ENCODE measurements around the gene GFI1B.

Gene GFI1B

DNA sequence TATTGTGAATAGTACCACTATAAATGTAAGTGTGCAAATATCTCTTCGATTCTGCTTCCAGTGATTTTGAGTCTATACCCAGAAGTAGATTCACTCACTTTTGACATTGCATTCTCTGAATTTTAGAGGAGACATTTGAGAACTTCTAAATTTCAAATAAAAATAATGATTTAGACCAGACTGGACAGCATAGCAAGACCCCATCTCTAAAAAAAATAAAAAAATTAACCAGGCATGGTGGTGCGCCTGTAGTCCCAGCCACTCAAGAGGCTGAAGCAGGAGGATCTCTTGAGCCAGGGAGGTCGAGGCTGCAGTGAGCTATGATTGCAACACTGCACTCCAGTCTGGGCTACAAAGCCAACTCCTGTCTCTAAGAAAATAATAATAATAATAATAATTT is 1.9 kb upstream of the GFI1B start:
- H3K36me3 ChIP-seq (ENCODE audit: control insufficient read depth, insufficient read depth, low read length), result no peaks in the 10 kb centered on the region
- no peak overlapping the region for H3K4me2 ChIP-seq (ENCODE audit: low read length)
- H2AFZ ChIP-seq, result no peak overlapping the region
- no peaks in the 10 kb centered on the region for H3K9me3 ChIP-seq (ENCODE audit: control insufficient read depth, low read length)
- H3K4me3 ChIP-seq (ENCODE audit: low read depth, low read length), result no peak overlapping the region
- no peaks in the 10 kb centered on the region for H3K4me1 ChIP-seq
- no peak overlapping the region for H3K9ac ChIP-seq
- no peaks in the 10 kb centered on the region for H3K27me3 ChIP-seq (ENCODE audit: control insufficient read depth, insufficient read depth, low read length)
- H3K27ac ChIP-seq, result no peak overlapping the region
- TF ChIP-seq CTCF (IDR thresholded peaks at IDR 0.05), result no peak
- H3K79me2 ChIP-seq, result no peaks in the 10 kb centered on the region

- no peak for TF ChIP-seq CTCF (IDR thresholded peaks at IDR 0.05)
- Histone ChIP-seq H3K27me3 (ENCODE audit: control insufficient read depth, insufficient read depth, low read length) (no peaks in the 10 kb centered on the region), H3K4me1 (no peaks in the 10 kb centered on the region)
These were observed 413 bp upstream of the GFI1B start for GRCh38 chr9:132978112-132978450.

DNA sequence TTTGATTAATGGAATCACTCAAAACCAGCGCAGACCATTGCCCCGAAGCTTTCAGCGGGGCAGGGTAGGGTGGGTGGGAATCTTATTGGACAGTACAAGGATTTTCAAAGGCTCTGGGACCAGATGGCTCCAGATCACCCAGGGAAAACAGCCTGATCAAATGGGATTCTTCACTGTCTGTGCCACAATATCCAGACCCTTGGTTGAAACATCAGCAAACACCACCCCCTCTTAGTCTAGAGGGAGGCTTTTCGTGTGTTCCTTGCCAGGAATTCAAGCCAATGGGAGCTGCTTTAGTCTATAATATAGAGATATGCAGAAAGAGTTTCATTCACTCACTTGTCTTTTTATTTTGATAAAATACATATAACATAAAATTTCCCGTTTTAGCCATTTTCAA is 1.7 kb downstream of the GFI1B start:
- H3K27ac ChIP-seq, result no peak overlapping the region
- no peak overlapping the region for H3K4me2 ChIP-seq (ENCODE audit: low read length)
- no peak overlapping the region for H2AFZ ChIP-seq
- H3K27me3 ChIP-seq (ENCODE audit: control insufficient read depth, insufficient read depth, low read length), result no peaks in the 10 kb centered on the region
- no peak overlapping the region for H3K4me3 ChIP-seq (ENCODE audit: low read depth, low read length)
- TF ChIP-seq CTCF (IDR thresholded peaks at IDR 0.05), result no peak
- H3K4me1 ChIP-seq, result no peaks in the 10 kb centered on the region
- H3K79me2 ChIP-seq, result no peaks in the 10 kb centered on the region
- H3K9ac ChIP-seq, result no peak overlapping the region
- H3K36me3 ChIP-seq (ENCODE audit: control insufficient read depth, insufficient read depth, low read length), result no peaks in the 10 kb centered on the region
- no peaks in the 10 kb centered on the region for H3K9me3 ChIP-seq (ENCODE audit: control insufficient read depth, low read length)

More at GRCh38 chr9:132978112-132978450, 413 bp upstream of the GFI1B start:
- Histone ChIP-seq H3K79me2 (no peaks in the 10 kb centered on the region), H3K27ac (no peak overlapping the region), H3K4me2 (ENCODE audit: low read length) (no peak overlapping the region), H3K9me3 (ENCODE audit: control insufficient read depth, low read length) (no peaks in the 10 kb centered on the region), H3K9ac (no peak overlapping the region), H3K36me3 (ENCODE audit: control insufficient read depth, insufficient read depth, low read length) (no peaks in the 10 kb centered on the region), H2AFZ (no peak overlapping the region), H3K4me3 (ENCODE audit: low read depth, low read length) (no peak overlapping the region)

DNA sequence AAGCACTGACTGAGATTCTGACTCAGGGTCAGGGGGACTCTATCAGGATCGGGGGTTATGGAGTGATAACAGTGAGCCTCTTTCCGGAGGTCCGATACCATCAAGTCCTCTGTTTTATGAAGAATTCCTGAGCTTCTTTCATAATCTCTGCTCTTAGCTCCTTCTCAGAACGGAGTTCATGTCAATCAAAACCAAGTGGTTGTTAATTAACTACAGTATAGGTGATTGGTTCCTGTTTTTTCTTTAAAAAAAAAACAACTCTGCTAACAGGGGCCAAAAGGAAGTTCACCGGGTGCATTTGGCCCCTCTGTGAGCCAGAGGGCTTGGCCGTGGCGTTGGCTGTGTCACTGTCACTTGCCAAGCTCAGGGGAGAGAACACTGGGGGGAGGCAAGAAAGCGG is 4.0 kb downstream of the GFI1B start:
- Histone ChIP-seq H3K4me2 (ENCODE audit: low read length) (no peak overlapping the region), H3K36me3 (ENCODE audit: control insufficient read depth, insufficient read depth, low read length) (no peaks in the 10 kb centered on the region), H3K27ac (no peak overlapping the region), H3K4me1 (no peaks in the 10 kb centered on the region), H3K79me2 (no peaks in the 10 kb centered on the region), H2AFZ (no peak overlapping the region), H3K4me3 (ENCODE audit: low read depth, low read length) (no peak overlapping the region), H3K9me3 (ENCODE audit: control insufficient read depth, low read length) (no peaks in the 10 kb centered on the region), H3K9ac (no peak overlapping the region), H3K27me3 (ENCODE audit: control insufficient read depth, insufficient read depth, low read length) (no peaks in the 10 kb centered on the region)
- no peak for TF ChIP-seq CTCF (IDR thresholded peaks at IDR 0.05)

DNA sequence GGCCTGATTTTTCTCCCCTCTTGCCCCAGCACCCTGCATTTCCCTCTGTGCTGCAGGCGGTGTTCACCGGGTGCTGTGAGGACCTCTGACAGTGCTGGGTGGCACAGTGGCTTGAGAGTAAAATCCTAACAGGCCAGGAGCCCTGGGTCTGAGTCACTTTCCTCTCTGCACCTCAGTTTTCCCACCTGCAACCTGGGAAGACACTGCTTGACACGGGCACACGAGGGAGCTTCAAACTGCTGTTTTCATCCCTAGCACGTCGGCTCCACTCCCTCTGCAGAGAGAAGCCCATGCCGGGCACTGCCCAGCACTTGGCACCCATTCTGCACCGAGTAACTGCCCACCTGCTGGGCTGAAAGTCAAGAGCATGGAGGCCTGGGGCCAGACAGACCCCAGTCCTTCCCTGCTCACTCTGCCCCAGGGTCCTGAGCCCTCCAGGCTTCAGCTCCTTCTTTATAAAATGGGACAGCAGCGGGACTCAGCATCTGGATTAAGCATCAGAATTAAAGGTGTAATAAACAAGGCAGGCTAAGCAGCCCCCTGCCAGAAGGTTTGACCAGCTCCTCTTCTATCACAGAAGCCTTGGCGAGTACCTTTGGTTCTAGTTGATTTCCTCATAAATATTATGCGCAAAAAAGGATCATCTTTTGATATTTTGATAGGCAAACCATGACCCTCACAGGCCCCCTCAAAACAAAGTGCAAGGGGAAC is 5.2 kb downstream of the GFI1B start:
- no peaks in the 10 kb centered on the region for H3K36me3 ChIP-seq (ENCODE audit: control insufficient read depth, insufficient read depth, low read length)
- no peaks in the 10 kb centered on the region for H3K79me2 ChIP-seq
- H3K27me3 ChIP-seq (ENCODE audit: control insufficient read depth, insufficient read depth, low read length), result no peaks in the 10 kb centered on the region
- H3K4me2 ChIP-seq (ENCODE audit: low read length), result no peak overlapping the region
- H3K9ac ChIP-seq, result no peak overlapping the region
- no peak overlapping the region for H2AFZ ChIP-seq
- TF ChIP-seq CTCF (IDR thresholded peaks at IDR 0.05), result no peak
- H3K9me3 ChIP-seq (ENCODE audit: control insufficient read depth, low read length), result no peaks in the 10 kb centered on the region
- H3K27ac ChIP-seq, result no peak overlapping the region
- no peaks in the 10 kb centered on the region for H3K4me1 ChIP-seq
- H3K4me3 ChIP-seq (ENCODE audit: low read depth, low read length), result no peak overlapping the region
